22Rv1 (cell line): ENCODE data around the gene TM2D1.

ENCODE experiments used
- ZFX ChIP-seq: fragments of 450-650 bp; IDR thresholded peaks from 2 replicates; pipeline ENCODE4 v1.6.1; 2017; ENCODE audit warnings: antibody characterized with exemption, borderline replicate concordance
- TF ChIP-seq, protein P1 (sequence below): fragments of 450-650 bp; IDR thresholded peaks from 2 replicates; pipeline ENCODE4 v1.5.1; 2017; ENCODE audit warnings: mild to moderate bottlenecking

DNA sequence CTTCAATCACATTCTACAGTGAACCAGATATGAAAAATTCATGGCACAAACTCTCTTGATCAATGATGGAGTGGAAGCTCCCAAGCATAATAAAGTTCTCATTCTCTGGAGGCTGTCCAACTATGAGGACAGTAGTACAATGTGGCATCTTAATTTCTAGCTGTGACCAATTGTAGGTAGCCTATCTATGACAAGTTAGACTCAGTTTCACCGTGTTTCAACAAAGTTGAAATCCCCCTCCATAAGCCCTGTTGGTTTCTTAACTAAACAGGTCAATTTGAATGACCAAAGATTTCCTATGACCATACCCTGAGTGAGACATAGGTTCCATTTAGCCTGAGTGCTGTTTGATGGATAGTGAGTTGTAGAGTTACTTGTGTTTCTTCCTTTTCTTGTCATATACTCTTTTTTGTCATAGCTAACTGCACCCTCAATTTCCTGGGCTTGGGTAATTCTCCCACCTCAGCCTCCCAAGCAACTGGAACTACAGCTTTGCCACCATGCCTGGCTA lies 29.1 kb upstream of the TM2D1 start:
- TF ChIP-seq, protein P1, sequence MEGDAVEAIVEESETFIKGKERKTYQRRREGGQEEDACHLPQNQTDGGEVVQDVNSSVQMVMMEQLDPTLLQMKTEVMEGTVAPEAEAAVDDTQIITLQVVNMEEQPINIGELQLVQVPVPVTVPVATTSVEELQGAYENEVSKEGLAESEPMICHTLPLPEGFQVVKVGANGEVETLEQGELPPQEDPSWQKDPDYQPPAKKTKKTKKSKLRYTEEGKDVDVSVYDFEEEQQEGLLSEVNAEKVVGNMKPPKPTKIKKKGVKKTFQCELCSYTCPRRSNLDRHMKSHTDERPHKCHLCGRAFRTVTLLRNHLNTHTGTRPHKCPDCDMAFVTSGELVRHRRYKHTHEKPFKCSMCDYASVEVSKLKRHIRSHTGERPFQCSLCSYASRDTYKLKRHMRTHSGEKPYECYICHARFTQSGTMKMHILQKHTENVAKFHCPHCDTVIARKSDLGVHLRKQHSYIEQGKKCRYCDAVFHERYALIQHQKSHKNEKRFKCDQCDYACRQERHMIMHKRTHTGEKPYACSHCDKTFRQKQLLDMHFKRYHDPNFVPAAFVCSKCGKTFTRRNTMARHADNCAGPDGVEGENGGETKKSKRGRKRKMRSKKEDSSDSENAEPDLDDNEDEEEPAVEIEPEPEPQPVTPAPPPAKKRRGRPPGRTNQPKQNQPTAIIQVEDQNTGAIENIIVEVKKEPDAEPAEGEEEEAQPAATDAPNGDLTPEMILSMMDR: no peak
- no peak for TF ChIP-seq ZFX
